Measurements from ENCODE around the gene ARX. TPM values are rescaled to one million over a fixed set of nuclear protein-coding genes. Genes with fewer than 3 reads are reported as not detected.

ARX gene
- total and polyA plus RNA-seq, 2 experiments from 2014 or later: 0.11 TPM; not detected in 1

DNA sequence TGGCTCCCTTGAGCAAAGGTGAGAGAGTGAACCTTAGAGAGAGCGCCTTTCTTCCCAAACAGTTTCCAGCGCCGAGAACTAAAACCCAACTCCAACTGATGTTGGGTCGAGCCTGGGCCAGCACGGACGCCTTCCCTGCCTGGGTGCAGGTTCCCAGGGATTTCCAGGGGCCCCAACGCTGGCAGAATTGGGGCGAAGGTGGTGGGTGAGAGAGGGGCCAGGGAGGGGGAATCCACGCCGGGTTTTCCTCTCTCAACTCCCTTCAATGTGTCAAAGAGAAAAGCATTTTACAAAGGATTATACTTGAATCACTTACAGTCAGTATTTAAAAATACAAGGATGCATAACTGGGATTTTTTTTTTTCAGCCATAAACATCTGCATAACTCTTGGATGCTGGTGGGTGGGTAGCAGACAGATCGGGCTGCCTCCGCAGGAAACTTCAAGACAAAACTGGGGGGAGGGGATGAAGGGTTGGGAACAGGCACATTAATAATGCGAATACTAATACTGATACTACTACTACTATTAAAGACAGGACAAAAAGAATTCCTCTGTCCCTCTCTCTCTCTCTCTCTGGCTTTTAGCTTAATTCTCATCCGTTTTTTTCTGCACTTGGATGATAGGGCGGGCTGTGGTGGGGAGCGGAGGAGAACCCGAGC is 1.3 kb upstream of the ARX start:
- H4K20me1 ChIP-seq (ENCODE audit: insufficient read depth, poor library complexity, severe bottlenecking): no peaks in the 10 kb centered on the region
- peaks cover 18% of the 10 kb centered on the region for H3K4me1 ChIP-seq (ENCODE audit: insufficient read depth)
- no peaks in the 10 kb centered on the region for H3K36me3 ChIP-seq (replicated peaks; ENCODE audit: insufficient read depth, low read depth)
- TF ChIP-seq, protein P1, sequence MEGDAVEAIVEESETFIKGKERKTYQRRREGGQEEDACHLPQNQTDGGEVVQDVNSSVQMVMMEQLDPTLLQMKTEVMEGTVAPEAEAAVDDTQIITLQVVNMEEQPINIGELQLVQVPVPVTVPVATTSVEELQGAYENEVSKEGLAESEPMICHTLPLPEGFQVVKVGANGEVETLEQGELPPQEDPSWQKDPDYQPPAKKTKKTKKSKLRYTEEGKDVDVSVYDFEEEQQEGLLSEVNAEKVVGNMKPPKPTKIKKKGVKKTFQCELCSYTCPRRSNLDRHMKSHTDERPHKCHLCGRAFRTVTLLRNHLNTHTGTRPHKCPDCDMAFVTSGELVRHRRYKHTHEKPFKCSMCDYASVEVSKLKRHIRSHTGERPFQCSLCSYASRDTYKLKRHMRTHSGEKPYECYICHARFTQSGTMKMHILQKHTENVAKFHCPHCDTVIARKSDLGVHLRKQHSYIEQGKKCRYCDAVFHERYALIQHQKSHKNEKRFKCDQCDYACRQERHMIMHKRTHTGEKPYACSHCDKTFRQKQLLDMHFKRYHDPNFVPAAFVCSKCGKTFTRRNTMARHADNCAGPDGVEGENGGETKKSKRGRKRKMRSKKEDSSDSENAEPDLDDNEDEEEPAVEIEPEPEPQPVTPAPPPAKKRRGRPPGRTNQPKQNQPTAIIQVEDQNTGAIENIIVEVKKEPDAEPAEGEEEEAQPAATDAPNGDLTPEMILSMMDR (IDR thresholded peaks at IDR 0.05; ENCODE audit: poor library complexity): no peak
- TF ChIP-seq EZH2phosphoT487 (IDR thresholded peaks at IDR 0.05; ENCODE audit: low read depth, severe bottlenecking, unreplicated experiment): peak; percentile 76
- peak overlapping the region; percentile 41 for H2AFZ ChIP-seq
- H3K27me3 ChIP-seq: peaks cover 95% of the 10 kb centered on the region
- WGBS (ENCODE audit: low lambda C conversion rate, missing lambda C conversion rate): 9% methylated on average over 17 of the region's 17 CpGs
- DNase-seq (ENCODE audit: low spot score): no peak
- H3K4me3 ChIP-seq: no peak overlapping the region
- no peaks in the 10 kb centered on the region for H3K9me3 ChIP-seq (ENCODE audit: low read depth)
- H3K27ac ChIP-seq: no peak overlapping the region
- H3K4me2 ChIP-seq: peak overlapping the region; percentile 72
- no peaks in the 10 kb centered on the region for H3K9me2 ChIP-seq (replicated peaks; ENCODE audit: insufficient read depth)
- H3K79me2 ChIP-seq: no peaks in the 10 kb centered on the region

DNA sequence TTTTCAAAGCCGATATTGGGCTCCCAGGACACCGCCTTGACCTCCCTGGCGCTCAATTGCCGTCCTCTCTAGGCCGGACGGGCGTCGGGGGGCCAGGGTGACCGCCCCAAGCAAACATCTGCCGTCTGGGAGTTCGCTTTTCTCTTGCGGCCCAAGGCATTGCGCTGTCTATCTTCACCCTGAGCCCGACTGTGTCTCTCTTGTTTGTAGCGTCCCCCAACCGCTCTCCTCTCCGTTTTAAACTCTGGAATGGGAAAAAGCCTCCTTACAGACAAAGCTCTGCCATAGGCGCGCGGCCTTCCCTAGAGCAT is 551 bp upstream of the ARX start:
- no peak for DNase-seq (ENCODE audit: low spot score)
- H3K27ac ChIP-seq: no peak overlapping the region
- H2AFZ ChIP-seq: peak overlapping the region; percentile 31
- H3K79me2 ChIP-seq: no peaks in the 10 kb centered on the region
- no peaks in the 10 kb centered on the region for H3K9me2 ChIP-seq (replicated peaks; ENCODE audit: insufficient read depth)
- 9% methylated on average over 20 of the region's 20 CpGs for WGBS (ENCODE audit: low lambda C conversion rate, missing lambda C conversion rate)
- TF ChIP-seq EZH2 (IDR thresholded peaks at IDR 0.05; ENCODE audit: borderline replicate concordance) (no peak), EZH2phosphoT487 (IDR thresholded peaks at IDR 0.05; ENCODE audit: low read depth, severe bottlenecking, unreplicated experiment) (no peak)
- TF ChIP-seq, protein P1 (IDR thresholded peaks at IDR 0.05; ENCODE audit: poor library complexity): no peak
- peak overlapping the region; percentile 73 for H3K4me2 ChIP-seq
- no peaks in the 10 kb centered on the region for H3K36me3 ChIP-seq (replicated peaks; ENCODE audit: insufficient read depth, low read depth)
- no peak overlapping the region for H3K4me3 ChIP-seq
- no peaks in the 10 kb centered on the region for H3K9me3 ChIP-seq (ENCODE audit: low read depth)
- H3K4me1 ChIP-seq (ENCODE audit: insufficient read depth): peaks cover 19% of the 10 kb centered on the region
- H3K27me3 ChIP-seq: peaks cover 95% of the 10 kb centered on the region
- no peaks in the 10 kb centered on the region for H4K20me1 ChIP-seq (ENCODE audit: insufficient read depth, poor library complexity, severe bottlenecking)

DNA sequence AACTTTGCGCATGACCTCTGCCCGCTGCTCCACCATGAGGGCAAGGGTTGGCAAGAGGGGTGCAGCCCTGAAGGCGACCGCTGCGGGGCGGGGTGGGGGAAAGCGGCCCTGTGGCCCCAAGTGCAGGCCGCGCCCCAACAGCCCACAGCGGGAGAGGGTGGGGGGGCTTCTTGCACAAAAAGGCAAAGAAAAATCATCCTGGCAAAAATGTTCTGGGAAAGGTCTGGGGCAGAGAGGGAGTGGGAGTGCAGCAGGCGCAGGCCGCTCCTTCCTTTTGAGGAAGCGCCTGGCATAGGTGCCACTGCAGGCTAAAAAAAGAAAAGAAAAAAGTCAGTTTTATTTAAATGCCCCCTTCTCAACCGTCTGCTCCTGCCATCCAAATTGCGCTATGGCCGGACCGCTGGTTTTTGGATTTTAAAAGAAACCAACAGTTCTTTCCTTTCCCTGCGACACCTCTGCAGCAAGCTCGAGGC is 1.4 kb downstream of the ARX start:
- 12% methylated on average over 19 of the region's 19 CpGs for WGBS (ENCODE audit: low lambda C conversion rate, missing lambda C conversion rate)
- Histone ChIP-seq H3K4me2 (no peak overlapping the region), H4K20me1 (ENCODE audit: insufficient read depth, poor library complexity, severe bottlenecking) (no peaks in the 10 kb centered on the region), H3K27ac (no peak overlapping the region), H3K4me1 (ENCODE audit: insufficient read depth) (peaks cover 10% of the 10 kb centered on the region), H3K27me3 (peaks cover 95% of the 10 kb centered on the region), H2AFZ (no peak overlapping the region), H3K36me3 (replicated peaks; ENCODE audit: insufficient read depth, low read depth) (no peaks in the 10 kb centered on the region), H3K9me3 (ENCODE audit: low read depth) (no peaks in the 10 kb centered on the region), H3K9me2 (replicated peaks; ENCODE audit: insufficient read depth) (no peaks in the 10 kb centered on the region), H3K4me3 (no peak overlapping the region), H3K79me2 (no peaks in the 10 kb centered on the region)
- no peak for DNase-seq (ENCODE audit: low spot score)
- TF ChIP-seq EZH2 (IDR thresholded peaks at IDR 0.05; ENCODE audit: borderline replicate concordance) (peak; percentile 99), EZH2phosphoT487 (IDR thresholded peaks at IDR 0.05; ENCODE audit: low read depth, severe bottlenecking, unreplicated experiment) (no peak)
- TF ChIP-seq, protein P1 (IDR thresholded peaks at IDR 0.05; ENCODE audit: poor library complexity): no peak

Data from hepatocyte (in vitro differentiated cells).